NCI-H446 treated with DMSO at 0.1 percent for 48 hours (cell line): ENCODE data around the gene EMD.
"Not testable (repeated sequence)": the region's sequence is repeated elsewhere in the genome, so short reads cannot be mapped to it uniquely, and the experiment has no call there.

Experiments
- DNase-seq: peaks from one replicate; lab custom pipeline; 2025; lab: John Stamatoyannopoulos, UW

The EMD gene

GRCh38 chrX:154378799-154379568 lies at the start of gene EMD:
Gene EMD (plus strand): TSS chrX:154379295. CDS start chrX:154379485, 190 bp downstream.
- peak; percentile 97 for DNase-seq

- no peak for DNase-seq
Measured at GRCh38 chrX:154332561-154332960, 46.5 kb upstream of the EMD start.

GRCh38 chrX:154333116-154333515 lies 46.0 kb upstream of the EMD start:
- DNase-seq = no peak

- DNase-seq = no peak
Measured at GRCh38 chrX:154333837-154334271, 45.2 kb upstream of the EMD start.

- no peak for DNase-seq
Measured at GRCh38 chrX:154334496-154334895, 44.6 kb upstream of the EMD start.

GRCh38 chrX:154341399-154342298 lies 37.4 kb upstream of the EMD start:
- not testable (repeated sequence) for DNase-seq

GRCh38 chrX:154343063-154343462 lies 36.0 kb upstream of the EMD start:
- DNase-seq = not testable (repeated sequence)

- not testable (repeated sequence) for DNase-seq
Measured at GRCh38 chrX:154343620-154344019, 35.5 kb upstream of the EMD start.

- no peak for DNase-seq
Measured at GRCh38 chrX:154348114-154348531, 31.0 kb upstream of the EMD start.

GRCh38 chrX:154348646-154349358 lies 30.3 kb upstream of the EMD start:
- DNase-seq = no peak

GRCh38 chrX:154349359-154349935 lies 29.6 kb upstream of the EMD start:
- no peak for DNase-seq

- DNase-seq = no peak
Measured at GRCh38 chrX:154349979-154350378, 29.1 kb upstream of the EMD start.

- DNase-seq = no peak
Measured at GRCh38 chrX:154350429-154351182, 28.5 kb upstream of the EMD start.

GRCh38 chrX:154351183-154352011 lies 27.7 kb upstream of the EMD start:
- DNase-seq = no peak

GRCh38 chrX:154352012-154352401 lies 27.1 kb upstream of the EMD start:
- DNase-seq = no peak

GRCh38 chrX:154352466-154352865 lies 26.6 kb upstream of the EMD start:
- DNase-seq = no peak

GRCh38 chrX:154353172-154353843 lies 25.8 kb upstream of the EMD start:
- DNase-seq = no peak

GRCh38 chrX:154354013-154354412 lies 25.1 kb upstream of the EMD start:
- DNase-seq = no peak

- no peak for DNase-seq
Measured at GRCh38 chrX:154354516-154354915, 24.6 kb upstream of the EMD start.
